HS-5 (cell line): ENCODE data around the gene LRP1B.

Experiments
- DNase-seq: peaks from one replicate; pipeline ENCODE4 v3.0.0-alpha.2; 2012; ENCODE audit warnings: low read depth

LRP1B gene

DNA sequence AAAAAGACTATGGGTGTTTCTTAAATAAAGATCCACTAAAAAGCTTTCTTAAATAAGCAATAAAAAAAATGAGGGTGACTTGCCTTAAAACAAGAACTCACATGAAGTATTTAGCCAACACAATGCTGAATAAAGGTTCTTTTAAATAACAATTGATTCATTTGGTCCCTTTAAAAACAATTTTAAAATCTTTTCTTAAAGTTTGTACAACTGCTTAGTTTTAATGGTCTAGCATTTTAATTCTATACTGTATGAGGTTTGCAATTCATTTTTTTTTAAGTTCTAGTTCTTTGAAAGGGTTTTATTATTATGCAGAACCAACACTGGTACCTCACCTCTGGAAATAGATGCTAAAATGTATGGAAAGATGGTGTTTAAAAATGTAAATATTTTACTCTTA lies 1017.5 kb downstream of the LRP1B start:
- DNase-seq = no peak

- DNase-seq = no peak
Observed at GRCh38 chr2:141109633-141110032, 1021.2 kb downstream of the LRP1B start.

DNA sequence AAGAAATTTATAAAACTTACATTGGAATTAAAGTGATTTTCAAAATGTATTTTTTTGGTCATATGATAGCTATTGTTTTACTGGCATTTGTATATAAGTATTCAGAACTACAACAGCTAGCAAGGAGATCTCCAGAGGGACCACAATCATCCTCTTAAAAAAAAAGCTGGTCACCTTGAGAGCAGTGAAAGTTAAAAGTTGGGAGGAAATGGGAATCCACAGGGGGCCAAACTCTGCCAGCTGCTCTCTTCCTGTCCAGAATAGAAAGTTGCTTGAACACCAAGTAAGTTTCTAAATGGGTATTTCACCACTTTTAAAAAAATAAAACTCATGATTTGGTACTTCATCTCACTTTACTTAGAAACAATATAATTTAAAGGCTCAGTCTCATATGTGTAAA lies 1025.1 kb downstream of the LRP1B start:
- no peak for DNase-seq

- DNase-seq = no peak
Observed at GRCh38 chr2:141103216-141103615, 1027.6 kb downstream of the LRP1B start.

GRCh38 chr2:141079231-141079630 lies 1051.6 kb downstream of the LRP1B start:
- no peak for DNase-seq

GRCh38 chr2:141075753-141076152 lies 1055.1 kb downstream of the LRP1B start:
- no peak for DNase-seq

DNA sequence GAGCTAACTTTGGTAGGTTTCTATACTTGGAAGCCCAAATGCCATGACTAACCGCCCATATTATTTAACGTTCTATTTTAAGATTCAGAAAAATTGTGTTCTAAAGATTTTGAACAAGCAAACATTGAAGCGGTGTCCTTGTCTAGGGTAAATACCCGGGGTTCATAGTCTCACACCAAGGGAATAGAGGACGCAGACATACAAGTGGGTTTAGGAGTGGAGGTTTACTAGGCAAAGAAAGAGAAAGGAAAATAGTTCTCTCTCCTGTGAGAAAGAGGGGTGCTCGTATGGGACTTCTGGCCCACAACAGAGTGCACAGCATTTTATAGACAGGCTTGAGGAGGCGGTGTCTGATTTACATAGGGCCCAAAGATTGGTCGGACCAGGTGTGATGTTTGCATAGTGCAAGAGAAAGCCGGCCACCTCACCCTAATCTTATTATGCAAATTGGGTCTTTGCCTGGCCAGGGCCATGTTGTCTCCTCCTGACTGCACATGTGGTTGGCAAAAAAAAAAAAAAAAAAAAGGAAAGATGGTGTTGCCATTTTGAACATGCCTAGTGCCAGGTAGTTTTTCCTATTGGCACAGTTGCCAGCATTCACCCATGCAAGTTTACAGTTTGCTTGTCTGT lies 1062.6 kb downstream of the LRP1B start:
- DNase-seq = no peak

- DNase-seq = no peak
Observed at GRCh38 chr2:141065042-141065441, 1065.8 kb downstream of the LRP1B start.

GRCh38 chr2:141063406-141063805 lies 1067.4 kb downstream of the LRP1B start:
- no peak for DNase-seq

DNA sequence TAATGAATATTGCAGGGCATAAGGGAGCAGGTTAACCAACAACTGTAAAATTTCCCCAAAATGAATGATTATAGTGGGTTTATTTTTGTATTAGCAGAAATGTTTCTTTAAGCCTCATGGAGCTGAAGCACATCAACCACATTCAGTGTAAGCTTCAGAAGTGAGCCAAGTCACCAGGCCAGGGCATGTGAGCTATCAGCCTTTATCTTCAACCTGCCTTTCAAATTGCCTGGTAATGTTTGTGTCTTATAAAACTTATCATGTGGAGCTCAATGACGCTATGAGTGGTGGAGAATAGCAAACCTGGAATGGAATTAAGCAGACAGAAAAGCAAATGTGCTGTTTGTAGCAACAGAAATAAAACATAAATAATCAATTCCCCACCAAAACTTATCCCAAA lies 1068.4 kb downstream of the LRP1B start:
- DNase-seq = no peak

- no peak for DNase-seq
Observed at GRCh38 chr2:141062031-141062430, 1068.8 kb downstream of the LRP1B start.

- DNase-seq = no peak
Observed at GRCh38 chr2:141058556-141058955, 1072.3 kb downstream of the LRP1B start.

GRCh38 chr2:141055531-141055930 lies 1075.3 kb downstream of the LRP1B start:
- peak; percentile 60 for DNase-seq

GRCh38 chr2:141048951-141049350 lies 1081.9 kb downstream of the LRP1B start:
- DNase-seq = no peak

DNA sequence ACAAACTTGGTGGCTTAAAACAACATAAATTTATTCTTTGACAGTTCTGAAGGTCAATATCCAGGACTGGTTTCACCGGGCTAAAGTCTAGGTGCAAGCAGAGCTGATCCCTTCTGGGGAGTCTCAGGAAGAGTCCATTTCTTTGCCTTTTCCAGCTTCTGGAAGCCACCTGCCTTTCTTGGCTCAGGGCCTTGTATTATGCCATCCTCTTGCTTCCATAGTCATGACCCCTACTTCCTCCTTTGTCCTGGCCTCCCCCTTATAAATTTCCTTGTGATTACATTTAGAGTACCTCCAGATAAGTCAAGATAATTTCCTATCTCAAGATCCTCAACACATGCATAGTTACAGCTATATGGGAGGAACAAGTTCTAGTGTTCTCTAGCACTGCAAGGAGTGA lies 1089.5 kb downstream of the LRP1B start:
- DNase-seq = no peak

GRCh38 chr2:141038341-141038740 lies 1092.5 kb downstream of the LRP1B start:
- no peak for DNase-seq

DNA sequence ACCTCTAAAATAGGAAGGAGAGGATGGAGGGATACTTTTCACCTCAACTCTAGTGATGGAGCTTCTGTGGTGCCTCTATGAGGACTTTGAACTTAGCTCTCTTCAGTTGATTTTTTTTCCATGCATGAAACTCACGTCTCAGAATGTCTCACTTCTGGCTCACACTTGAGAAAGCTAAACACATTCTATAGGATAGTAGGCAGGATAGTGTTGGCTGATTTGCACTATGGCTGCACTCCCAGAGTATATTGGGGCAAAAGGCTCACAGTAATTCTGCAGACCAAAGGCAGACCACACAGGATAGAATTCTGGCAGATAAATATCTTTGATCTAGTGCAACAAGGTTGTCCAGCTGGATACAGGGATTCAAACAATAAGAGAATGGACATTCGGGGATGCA lies 1093.5 kb downstream of the LRP1B start:
- DNase-seq = no peak

GRCh38 chr2:141035846-141036420 lies 1094.9 kb downstream of the LRP1B start:
- no peak for DNase-seq

- no peak for DNase-seq
Observed at GRCh38 chr2:141029428-141030078, 1101.3 kb downstream of the LRP1B start.

GRCh38 chr2:141027221-141027620 lies 1103.6 kb downstream of the LRP1B start:
- peak; percentile 10 for DNase-seq

- no peak for DNase-seq
Observed at GRCh38 chr2:141021611-141022010, 1109.2 kb downstream of the LRP1B start.

DNA sequence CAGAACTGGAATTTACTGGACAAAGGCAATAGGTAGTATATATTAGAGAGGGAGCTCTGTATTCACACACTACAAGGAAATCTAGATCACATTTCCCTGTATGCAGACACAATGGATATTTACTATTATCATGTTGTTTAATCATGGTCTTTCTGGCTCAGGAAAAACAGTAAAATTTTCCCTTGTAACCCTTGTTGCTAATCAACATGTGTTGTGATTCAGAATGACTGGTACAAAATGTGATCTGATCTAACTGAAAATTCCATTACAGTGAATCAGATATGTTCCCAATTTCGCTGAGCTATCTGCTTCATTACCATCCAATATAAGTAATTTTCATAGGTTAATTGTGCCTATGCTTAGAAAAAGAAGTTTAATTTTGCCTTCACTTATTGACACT lies 1109.7 kb downstream of the LRP1B start:
- DNase-seq = peak; percentile 65

- no peak for DNase-seq
Observed at GRCh38 chr2:141020346-141020745, 1110.5 kb downstream of the LRP1B start.
